Measurements from ENCODE around the gene PNMA6E. TPM values are rescaled to one million over a fixed set of nuclear protein-coding genes. Genes with fewer than 3 reads are reported as not detected.

The PNMA6E gene
- polyA plus RNA-seq, 4 donors, result not detected

DNA sequence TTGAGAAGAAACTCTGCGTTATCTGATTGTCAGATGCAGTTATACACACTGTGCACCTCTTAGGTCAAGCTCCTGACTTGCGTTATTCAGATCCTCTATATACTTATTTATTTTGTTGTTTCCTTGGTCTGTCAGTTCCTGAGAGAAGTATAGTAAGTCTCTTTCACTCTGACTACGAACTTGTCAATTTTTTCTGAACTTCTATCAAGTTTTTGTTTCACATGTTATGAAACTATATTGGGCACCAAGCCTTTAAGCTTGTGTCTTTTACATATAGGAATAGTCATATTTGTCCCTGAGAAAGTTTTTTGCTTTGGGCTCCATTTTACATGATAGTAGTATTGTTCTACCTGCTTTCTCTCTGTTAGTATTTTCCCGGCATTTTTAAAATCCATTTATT lies 35.5 kb downstream of the PNMA6E start:
- DNase-seq (ENCODE audit: low read depth in 4 of 4, low spot score in 3 of 4), result no peak

DNA sequence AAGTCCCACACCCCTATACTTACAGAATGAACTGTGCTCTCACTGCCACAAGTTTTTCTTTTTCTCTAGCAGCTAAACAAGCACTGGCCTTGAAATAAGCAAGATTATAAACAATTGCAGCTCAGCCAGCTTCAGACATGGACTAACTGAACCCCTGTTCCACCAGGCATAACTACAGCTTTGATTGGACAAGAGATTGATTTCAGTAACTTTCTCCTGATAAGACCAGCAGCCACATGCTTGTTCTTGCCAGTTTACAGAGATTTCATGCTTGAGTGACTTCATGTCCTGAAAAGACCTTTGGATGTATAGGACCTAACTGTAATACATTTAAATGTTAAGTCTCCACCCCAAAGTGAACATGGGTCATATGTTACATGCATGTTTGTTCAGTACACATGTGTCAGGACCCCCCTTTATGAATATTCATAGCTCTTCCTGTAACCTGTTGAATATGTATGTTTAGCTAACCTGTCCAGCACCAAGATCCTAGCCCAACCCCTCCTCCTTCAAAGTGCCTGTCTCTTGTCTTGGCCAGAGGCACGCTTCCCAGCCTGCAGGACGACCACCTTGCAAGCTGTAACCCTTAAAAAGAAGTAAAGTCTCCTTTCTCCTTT lies 39.3 kb downstream of the PNMA6E start:
- no peak for DNase-seq (ENCODE audit: low read depth in 4 of 4, low spot score in 3 of 4)

GRCh38 chrX:153357877-153358276 lies 43.3 kb downstream of the PNMA6E start:
- no peak for DNase-seq (ENCODE audit: low read depth in 4 of 4, low spot score in 3 of 4)

- no peak for DNase-seq (ENCODE audit: low read depth in 4 of 4, low spot score in 3 of 4)
Observed at GRCh38 chrX:153353416-153353815, 47.7 kb downstream of the PNMA6E start.

GRCh38 chrX:153352858-153353257 lies 48.3 kb downstream of the PNMA6E start:
- no peak for DNase-seq (ENCODE audit: low read depth in 4 of 4, low spot score in 3 of 4)

GRCh38 chrX:153351981-153352380 lies 49.2 kb downstream of the PNMA6E start:
- DNase-seq (ENCODE audit: low read depth in 4 of 4, low spot score in 3 of 4), result no peak

- DNase-seq (ENCODE audit: low read depth in 4 of 4, low spot score in 3 of 4), result no peak
Observed at GRCh38 chrX:153349952-153350351, 51.2 kb downstream of the PNMA6E start.

DNA sequence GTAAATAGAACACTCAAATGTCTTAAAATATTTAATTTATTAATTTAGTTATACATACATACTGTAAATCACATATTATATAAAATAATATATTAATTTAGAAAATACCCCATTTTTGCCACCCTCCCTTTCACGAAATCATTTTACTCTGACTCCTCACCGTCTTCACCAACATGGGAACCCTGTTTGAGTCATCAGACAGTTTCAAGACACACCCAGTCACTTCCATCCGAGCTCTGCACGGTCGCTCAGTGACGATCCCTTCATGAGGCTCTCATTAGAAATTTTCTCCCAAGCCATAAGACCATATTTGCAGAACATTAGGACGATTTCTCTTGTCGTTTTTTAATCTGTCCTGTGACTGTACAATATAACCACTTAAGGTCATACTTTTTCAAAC lies 52.7 kb downstream of the PNMA6E start:
- no peak for DNase-seq (ENCODE audit: low read depth in 4 of 4, low spot score in 3 of 4)

DNA sequence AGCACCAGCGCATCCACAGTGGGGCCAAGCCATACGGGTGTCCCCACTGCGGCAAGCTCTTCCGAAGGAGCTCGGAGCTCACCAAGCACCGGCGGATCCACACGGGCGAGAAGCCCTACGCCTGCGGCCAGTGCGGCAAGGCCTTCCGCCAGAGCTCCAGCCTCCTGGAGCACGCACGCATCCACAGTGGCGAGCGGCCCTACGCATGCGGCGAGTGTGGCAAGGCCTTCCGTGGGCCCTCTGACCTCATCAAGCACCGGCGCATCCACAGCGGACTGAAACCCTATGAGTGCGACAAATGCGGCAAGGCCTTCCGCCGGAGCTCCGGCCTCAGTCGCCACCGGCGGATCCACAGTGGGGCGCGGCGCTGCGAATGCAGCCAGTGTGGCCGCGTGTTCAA lies 53.6 kb downstream of the PNMA6E start:
- no peak for DNase-seq (ENCODE audit: low read depth in 4 of 4, low spot score in 3 of 4)

Other genes with a start within 250 kb of the PNMA6E start
- gene MAGEA1, start 222.1 kb downstream of the PNMA6E start, polyA plus RNA-seq (ENCODE audit: insufficient read length in 4 of 4), result not detected
- under 1 TPM; 0.04 to 0.14 (median 0.10) TPM for gene PNMA6F, start 79.6 kb downstream of the PNMA6E start, polyA plus RNA-seq (ENCODE audit: insufficient read length in 4 of 4)
- 10 to 100 TPM; 17.6 to 20.0 (median 19.3) TPM for gene ZNF275, start 67.2 kb downstream of the PNMA6E start, polyA plus RNA-seq (ENCODE audit: insufficient read length in 4 of 4)
- gene ZFP92, start 10.1 kb upstream of the PNMA6E start, polyA plus RNA-seq (ENCODE audit: insufficient read length in 4 of 4), result 1 to 10 TPM in 2 of 4 donors, under 1 TPM in 2; 0.31 to 1.2 (median 0.90) TPM
- gene TREX2, start 44.7 kb upstream of the PNMA6E start, polyA plus RNA-seq (ENCODE audit: insufficient read length in 4 of 4), result under 1 TPM; 0.14 to 0.53 (median 0.35) TPM
- 10 to 100 TPM; 20.5 to 25.8 (median 25.5) TPM for gene HAUS7, start 69.2 kb upstream of the PNMA6E start, polyA plus RNA-seq (ENCODE audit: insufficient read length in 4 of 4)
- 100 to 1,000 TPM; 114 to 218 (median 181) TPM for gene BGN, start 93.6 kb upstream of the PNMA6E start, polyA plus RNA-seq (ENCODE audit: insufficient read length in 4 of 4)
- gene ATP2B3, start 116.3 kb upstream of the PNMA6E start, polyA plus RNA-seq (ENCODE audit: insufficient read length in 4 of 4), result under 1 TPM; 0.10 to 0.32 (median 0.22) TPM
- gene CCNQ, start 197.8 kb upstream of the PNMA6E start, polyA plus RNA-seq (ENCODE audit: insufficient read length in 4 of 4), result 10 to 100 TPM; 13.5 to 20.7 (median 17.9) TPM
- gene DUSP9, start 245.9 kb upstream of the PNMA6E start, polyA plus RNA-seq (ENCODE audit: insufficient read length in 4 of 4), result 10 to 100 TPM in 3 of 4 donors, 1 to 10 TPM in 1; 2.7 to 52.1 (median 44.9) TPM

All from left renal pelvis (tissue), 4 donors.